ENCODE data around the gene GMPPA.

GRCh38 chr2:219467736-219468075 is 31.0 kb upstream of the GMPPA start:
- TF ChIP-seq POLR2A (IDR thresholded peaks at IDR 0.05; ENCODE audit: low read length) = no peak
- TF ChIP-seq GATA1 (IDR thresholded peaks at IDR 0.05; ENCODE audit: low read depth, low read length) = no peak
